NOMO-1 treated with DMSO at 0.1 percent for 48 hours (cell line): ENCODE results near the gene FRYL.
A peak's percentile ranks its signal among the peaks of the same experiment; 100 is the strongest.

ENCODE experiments used
- DNase-seq: peaks from one replicate; lab custom pipeline; 2025; ENCODE audit not compliant: unreplicated experiment; lab: John Stamatoyannopoulos, UW

The FRYL gene

GRCh38 chr4:48498895-48499294, 281.2 kb downstream of the FRYL start:
- no peak for DNase-seq

- no peak for DNase-seq
Observed at GRCh38 chr4:48495941-48496340, 284.1 kb downstream of the FRYL start.

DNA sequence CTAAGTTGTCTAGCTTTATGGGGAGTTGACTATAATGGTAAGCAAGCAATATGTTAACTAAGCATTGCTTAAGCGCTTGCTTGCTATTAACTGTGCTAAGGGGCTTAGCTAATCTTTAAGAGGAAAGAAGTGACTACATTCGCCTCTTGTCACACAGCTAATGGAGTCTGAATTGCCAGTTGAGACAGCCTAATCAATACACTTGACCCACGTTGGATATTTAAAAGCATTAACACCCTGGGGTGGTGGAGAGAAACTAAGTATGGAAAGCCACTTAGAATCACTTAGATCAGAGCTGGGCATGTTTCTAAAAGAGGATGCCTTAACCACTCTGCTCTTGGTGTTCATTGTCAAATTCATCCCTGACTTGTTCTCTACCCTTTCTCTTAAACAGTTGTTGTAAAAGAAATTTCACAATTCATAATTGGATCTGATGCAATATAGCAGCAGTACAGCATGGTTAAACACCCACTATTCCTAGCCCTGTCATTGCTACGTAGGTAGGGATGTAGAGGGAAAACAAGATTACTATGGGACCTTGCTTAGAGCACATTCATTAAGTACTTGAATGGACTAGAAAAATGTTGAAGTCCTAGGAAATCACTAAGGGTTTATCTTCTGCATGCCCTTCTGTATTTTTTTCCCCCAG, 286.5 kb downstream of the FRYL start:
- peak; percentile 65 for DNase-seq

- DNase-seq: no peak
Observed at GRCh38 chr4:48491514-48492176, 288.4 kb downstream of the FRYL start.

DNA sequence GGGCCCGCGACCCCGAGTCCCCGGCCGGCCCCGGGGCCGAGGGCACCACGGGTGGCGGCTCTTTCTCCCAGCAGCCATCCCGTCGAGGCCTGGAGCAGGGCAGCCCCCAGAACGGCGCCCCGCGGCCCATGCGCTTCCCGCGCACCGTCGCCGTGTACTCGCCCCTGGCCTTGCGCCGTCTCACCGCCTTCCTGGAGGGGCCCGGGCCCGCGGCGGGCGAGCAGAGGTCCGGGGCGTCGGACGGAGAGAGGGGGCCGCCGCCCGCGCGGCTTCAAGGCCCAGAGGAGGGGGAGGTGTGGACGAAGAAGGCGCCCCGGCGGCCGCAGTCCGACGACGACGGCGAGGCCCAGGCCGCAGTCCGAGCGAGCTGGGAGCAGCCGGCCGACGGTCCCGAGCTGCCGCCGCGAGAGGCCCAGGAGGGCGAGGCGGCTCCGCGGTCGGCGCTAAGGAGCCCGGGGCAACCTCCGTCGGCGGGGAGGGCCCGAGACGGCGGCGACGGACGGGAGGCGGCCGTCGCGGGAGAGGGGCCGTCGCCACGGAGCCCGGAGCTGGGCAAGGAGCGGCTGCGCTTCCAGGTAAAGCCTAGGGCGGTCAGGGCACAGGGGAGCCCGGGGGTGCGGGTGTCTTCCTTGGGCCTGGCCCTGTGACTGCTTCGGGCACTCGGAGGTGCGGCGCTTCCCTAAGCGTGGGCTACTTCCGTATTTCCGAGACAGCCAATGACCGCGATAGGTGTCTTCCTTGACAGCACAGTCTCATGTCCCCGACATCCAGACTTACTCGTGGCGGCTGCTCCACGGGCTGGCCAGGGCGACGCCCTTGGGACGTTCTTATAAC, 289.2 kb downstream of the FRYL start:
- DNase-seq: no peak

- no peak for DNase-seq
Observed at GRCh38 chr4:48490012-48490679, 289.9 kb downstream of the FRYL start, which contains the start of gene ZAR1. Gene ZAR1 (plus strand): TSS chr4:48490252. CDS start chr4:48490292, 40 bp downstream.

- no peak for DNase-seq
Observed at GRCh38 chr4:48489683-48490011, 290.4 kb downstream of the FRYL start.

DNA sequence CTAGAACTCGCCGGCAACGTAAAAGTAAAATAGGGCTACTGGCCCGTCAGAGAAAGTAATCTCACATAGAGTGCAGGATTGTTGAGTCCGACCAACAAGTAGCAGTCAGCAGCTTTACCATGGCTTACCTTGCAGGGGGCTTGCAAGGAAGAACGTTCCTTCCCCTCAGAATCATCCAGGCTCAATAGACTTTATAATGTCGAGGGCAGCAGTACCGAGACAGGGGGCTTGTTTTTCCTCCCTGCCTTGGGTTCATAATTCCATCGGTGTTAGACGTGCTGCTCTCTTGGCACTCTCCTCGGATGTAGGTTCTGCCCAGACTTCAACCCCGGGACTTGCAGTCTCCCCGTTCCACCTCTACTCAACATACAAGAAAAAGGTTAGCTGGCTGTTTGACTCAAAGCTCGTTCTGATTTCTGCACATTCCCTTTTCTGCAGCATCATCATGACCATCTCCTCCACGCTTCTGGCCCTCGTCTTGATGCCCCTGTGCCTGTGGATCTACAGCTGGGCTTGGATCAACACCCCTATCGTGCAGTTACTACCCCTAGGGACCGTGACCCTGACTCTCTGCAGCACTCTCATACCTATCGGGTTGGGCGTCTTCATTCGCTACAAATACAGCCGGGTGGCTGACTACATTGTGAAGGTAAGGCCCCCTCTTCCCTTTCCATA, 295.4 kb downstream of the FRYL start:
- no peak for DNase-seq

- DNase-seq: no peak
Observed at GRCh38 chr4:48483777-48484493, 296.1 kb downstream of the FRYL start.

DNA sequence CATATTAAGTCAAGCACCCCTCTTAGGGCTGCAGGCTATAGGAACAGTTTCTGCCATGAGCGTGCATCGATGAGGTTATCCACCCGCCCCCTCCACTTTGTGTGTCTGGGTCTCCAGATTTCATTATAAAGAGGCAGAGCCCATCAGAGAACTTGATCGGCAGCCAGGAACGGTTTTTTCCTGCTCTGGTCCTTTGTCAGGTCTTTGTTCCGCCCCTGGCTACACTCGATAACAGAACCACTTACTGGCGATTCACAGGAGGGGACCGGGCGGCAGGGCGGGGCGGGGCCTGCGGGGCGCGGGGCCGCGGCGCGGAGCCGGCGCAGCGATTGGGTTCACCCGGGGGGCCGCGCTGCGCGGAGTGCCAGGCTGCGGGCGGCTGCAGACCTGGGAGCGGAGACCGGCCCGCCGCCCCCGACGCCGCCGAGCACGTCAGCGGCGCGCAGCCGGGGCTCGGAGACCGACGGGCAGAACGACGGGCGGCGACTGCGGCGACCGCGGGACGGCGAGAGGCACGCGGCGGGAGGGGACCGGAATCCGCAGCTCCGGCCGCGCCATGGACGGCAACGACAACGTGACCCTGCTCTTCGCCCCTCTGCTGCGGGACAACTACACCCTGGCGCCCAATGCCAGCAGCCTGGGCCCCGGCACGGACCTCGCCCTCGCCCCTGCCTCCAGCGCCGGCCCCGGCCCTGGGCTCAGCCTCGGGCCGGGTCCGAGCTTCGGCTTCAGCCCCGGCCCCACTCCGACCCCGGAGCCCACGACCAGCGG, 296.9 kb downstream of the FRYL start, which contains the start of gene SLC10A4:
TSS of gene SLC10A4 (plus strand) at position 338 of the 771 bp plus-strand sequence. CDS start at position 557, 219 bp downstream.
- peak; percentile 27 for DNase-seq

DNA sequence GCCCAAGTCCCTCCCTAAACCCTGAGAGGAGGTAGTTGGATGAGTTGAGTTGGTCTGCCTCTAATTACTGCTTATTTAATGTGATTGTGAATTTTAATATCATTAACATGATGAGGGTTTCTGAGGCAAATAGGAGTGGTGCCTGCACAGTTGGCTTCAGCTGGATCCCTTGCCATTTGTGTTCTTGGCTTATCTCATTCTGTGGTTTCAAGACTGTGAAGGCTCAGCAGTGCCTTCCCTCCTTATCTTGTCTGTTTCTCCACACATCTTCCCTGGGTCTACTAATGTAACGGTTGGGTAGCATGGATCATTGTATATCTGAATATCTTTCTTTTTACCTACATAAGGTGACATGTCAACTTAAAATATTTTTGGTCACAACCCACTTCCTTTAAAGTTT, 298.5 kb downstream of the FRYL start:
- no peak for DNase-seq

- DNase-seq: no peak
Observed at GRCh38 chr4:48478273-48478672, 301.8 kb downstream of the FRYL start.

DNA sequence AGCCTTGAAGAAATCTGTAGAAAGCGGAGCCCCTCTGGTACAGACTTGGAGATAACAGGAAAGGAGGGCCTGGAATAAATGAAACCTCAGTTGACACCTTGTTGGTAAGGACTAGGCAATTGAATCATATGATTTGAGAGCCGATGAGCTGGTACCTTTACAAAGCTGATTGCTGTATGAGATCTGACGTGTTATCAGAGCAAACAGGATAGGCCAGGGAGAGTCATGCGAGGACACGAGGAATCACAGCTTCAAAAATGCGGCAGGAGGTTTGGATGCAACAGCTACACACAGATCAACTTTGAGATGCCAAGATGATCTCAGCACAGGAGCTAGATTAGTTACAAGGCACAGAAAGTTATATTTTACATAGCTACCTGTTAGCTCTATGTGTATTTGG, 304.3 kb downstream of the FRYL start:
- no peak for DNase-seq

GRCh38 chr4:48472794-48473193, 307.3 kb downstream of the FRYL start:
- no peak for DNase-seq

GRCh38 chr4:48470570-48470969, 309.5 kb downstream of the FRYL start:
- DNase-seq: no peak

- DNase-seq: no peak
Observed at GRCh38 chr4:48470137-48470536, 309.9 kb downstream of the FRYL start.

GRCh38 chr4:48467891-48468290, 312.2 kb downstream of the FRYL start:
- DNase-seq: no peak

DNA sequence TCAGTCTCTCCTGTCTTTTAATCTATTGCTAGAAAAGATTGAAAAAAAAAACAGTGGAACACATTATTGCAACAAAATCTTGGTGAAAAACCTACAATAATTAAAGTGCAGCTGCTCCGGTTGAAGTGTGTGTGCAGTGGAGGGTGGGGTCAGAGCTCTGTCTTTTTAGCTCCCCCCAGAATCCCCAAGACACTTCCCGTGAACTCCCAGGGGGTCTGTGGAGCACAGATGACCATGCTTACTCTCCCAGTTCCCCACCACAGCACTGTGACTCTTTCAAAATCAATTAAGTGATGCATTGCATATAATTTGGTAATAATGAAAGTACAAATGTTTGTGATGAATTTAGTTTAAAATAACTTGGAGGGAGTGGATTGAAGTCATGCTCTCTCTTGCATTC, 312.6 kb downstream of the FRYL start:
- no peak for DNase-seq

DNA sequence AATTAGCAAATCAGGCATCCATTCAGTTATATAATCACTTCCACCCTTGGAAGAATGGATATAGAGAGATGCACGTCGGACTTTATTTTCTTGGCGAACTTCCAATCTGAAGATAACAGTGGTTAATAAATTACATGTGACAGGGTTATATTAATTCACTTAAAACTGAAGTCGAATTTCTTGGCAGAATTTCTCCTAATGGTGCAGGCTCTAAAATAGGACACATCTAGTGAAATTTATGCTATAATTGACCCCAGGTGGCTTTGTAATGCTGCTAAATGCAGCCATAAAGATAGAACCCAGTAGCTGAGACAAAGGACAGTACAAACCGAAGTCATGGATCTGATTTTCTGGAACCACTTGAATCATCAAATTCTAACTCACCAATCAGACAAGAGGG, 317.7 kb downstream of the FRYL start:
- DNase-seq: no peak
